NCI-H187 treated with DMSO at 0.1 percent for 48 hours (cell line): ENCODE data around the gene VPS8.
"Not testable (repeated sequence)": the region's sequence is repeated elsewhere in the genome, so short reads cannot be mapped to it uniquely, and the experiment has no call there.

ENCODE experiments used
- DNase-seq: peaks from one replicate; lab custom pipeline; 2025; lab: John Stamatoyannopoulos, UW

The VPS8 gene

GRCh38 chr3:184924547-184924946 lies 112.6 kb downstream of the VPS8 start:
- no peak for DNase-seq

GRCh38 chr3:184927796-184928315 lies 115.9 kb downstream of the VPS8 start:
- DNase-seq, result no peak

- no peak for DNase-seq
These were observed 120.8 kb downstream of the VPS8 start for GRCh38 chr3:184932777-184933176.

GRCh38 chr3:184937611-184938010 lies 125.6 kb downstream of the VPS8 start:
- no peak for DNase-seq

GRCh38 chr3:184941408-184941807 lies 129.4 kb downstream of the VPS8 start:
- no peak for DNase-seq

GRCh38 chr3:184942735-184943134 lies 130.8 kb downstream of the VPS8 start:
- DNase-seq, result no peak

GRCh38 chr3:184944241-184944640 lies 132.3 kb downstream of the VPS8 start:
- DNase-seq, result no peak

- DNase-seq, result no peak
These were observed 134.1 kb downstream of the VPS8 start for GRCh38 chr3:184945886-184946625.

GRCh38 chr3:184946917-184947316 lies 135.0 kb downstream of the VPS8 start:
- DNase-seq, result no peak

- no peak for DNase-seq
These were observed 137.4 kb downstream of the VPS8 start for GRCh38 chr3:184949251-184949965.

- not testable (repeated sequence) for DNase-seq
These were observed 138.8 kb downstream of the VPS8 start for GRCh38 chr3:184950816-184951215.

GRCh38 chr3:184952671-184953070 lies 140.7 kb downstream of the VPS8 start:
- DNase-seq, result no peak

- no peak for DNase-seq
These were observed 141.4 kb downstream of the VPS8 start for GRCh38 chr3:184953401-184953800.

GRCh38 chr3:184954251-184954650 lies 142.3 kb downstream of the VPS8 start:
- no peak for DNase-seq

- not testable (repeated sequence) for DNase-seq
These were observed 142.9 kb downstream of the VPS8 start for GRCh38 chr3:184954851-184955250.

GRCh38 chr3:184965639-184966430 lies 153.9 kb downstream of the VPS8 start:
- no peak for DNase-seq

GRCh38 chr3:184968115-184968514 lies 156.1 kb downstream of the VPS8 start:
- DNase-seq, result no peak

- no peak for DNase-seq
These were observed 158.2 kb downstream of the VPS8 start for GRCh38 chr3:184970186-184970585.

- no peak for DNase-seq
These were observed 165.8 kb downstream of the VPS8 start for GRCh38 chr3:184977796-184978195.

- no peak for DNase-seq
These were observed 169.1 kb downstream of the VPS8 start for GRCh38 chr3:184981071-184981470.

- DNase-seq, result no peak
These were observed 170.1 kb downstream of the VPS8 start for GRCh38 chr3:184982076-184982475.

GRCh38 chr3:184985586-184985985 lies 173.6 kb downstream of the VPS8 start:
- no peak for DNase-seq
